Measurements from ENCODE around the gene STK35.

The STK35 gene

DNA sequence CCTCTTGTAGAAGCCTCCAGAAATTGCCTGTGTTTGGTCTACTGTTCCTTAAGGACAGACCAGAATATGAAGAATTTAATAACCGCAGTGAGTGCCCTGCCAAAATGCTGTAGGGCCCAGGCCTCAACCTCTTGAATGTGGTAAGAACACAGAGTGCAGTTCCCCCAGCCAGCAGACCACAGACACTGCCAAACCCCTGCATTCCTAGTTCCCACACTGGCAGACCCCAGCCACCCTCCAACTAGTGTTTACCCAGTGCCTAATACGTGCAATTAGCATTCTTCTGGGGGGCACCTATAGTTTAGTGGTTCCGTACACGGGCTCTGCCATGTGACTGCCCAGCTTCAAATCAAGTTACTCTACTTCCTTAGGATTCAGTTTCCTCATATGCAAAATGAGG, 51.7 kb downstream of the STK35 start:
- Histone ChIP-seq H3K79me2 (ENCODE audit: insufficient read depth, low read depth) (no peaks in the 10 kb centered on the region), H2AFZ (ENCODE audit: low read depth) (no peak overlapping the region), H3K4me3 (IDR thresholded peaks at IDR 0.05; ENCODE audit: insufficient read depth, low read depth, low read length) (no peak overlapping the region), H3K4me2 (no peak overlapping the region), H4K20me1 (ENCODE audit: insufficient read depth) (no peaks in the 10 kb centered on the region), H3K27me3 (ENCODE audit: insufficient read depth, low read depth) (no peaks in the 10 kb centered on the region), H3K9ac (no peak overlapping the region), H3K4me1 (ENCODE audit: low read depth, poor library complexity, severe bottlenecking) (no peaks in the 10 kb centered on the region), H3K27ac (no peak overlapping the region), H3K36me3 (ENCODE audit: insufficient read depth) (no peaks in the 10 kb centered on the region)
- TF ChIP-seq CTCF (conservative IDR thresholded peaks at IDR 0.05; ENCODE audit: low read depth, low read length) = no peak

- Histone ChIP-seq H3K4me1 (ENCODE audit: low read depth, poor library complexity, severe bottlenecking) (no peaks in the 10 kb centered on the region), H3K27ac (no peak overlapping the region), H2AFZ (ENCODE audit: low read depth) (no peak overlapping the region), H3K9ac (no peak overlapping the region), H3K79me2 (ENCODE audit: insufficient read depth, low read depth) (no peaks in the 10 kb centered on the region), H4K20me1 (ENCODE audit: insufficient read depth) (no peaks in the 10 kb centered on the region), H3K4me2 (no peak overlapping the region), H3K4me3 (IDR thresholded peaks at IDR 0.05; ENCODE audit: insufficient read depth, low read depth, low read length) (no peak overlapping the region), H3K36me3 (ENCODE audit: insufficient read depth) (no peaks in the 10 kb centered on the region), H3K27me3 (ENCODE audit: insufficient read depth, low read depth) (no peaks in the 10 kb centered on the region)
- no peak for TF ChIP-seq CTCF (conservative IDR thresholded peaks at IDR 0.05; ENCODE audit: low read depth, low read length)
These were observed 54.6 kb downstream of the STK35 start for GRCh38 chr20:2156224-2156623.

DNA sequence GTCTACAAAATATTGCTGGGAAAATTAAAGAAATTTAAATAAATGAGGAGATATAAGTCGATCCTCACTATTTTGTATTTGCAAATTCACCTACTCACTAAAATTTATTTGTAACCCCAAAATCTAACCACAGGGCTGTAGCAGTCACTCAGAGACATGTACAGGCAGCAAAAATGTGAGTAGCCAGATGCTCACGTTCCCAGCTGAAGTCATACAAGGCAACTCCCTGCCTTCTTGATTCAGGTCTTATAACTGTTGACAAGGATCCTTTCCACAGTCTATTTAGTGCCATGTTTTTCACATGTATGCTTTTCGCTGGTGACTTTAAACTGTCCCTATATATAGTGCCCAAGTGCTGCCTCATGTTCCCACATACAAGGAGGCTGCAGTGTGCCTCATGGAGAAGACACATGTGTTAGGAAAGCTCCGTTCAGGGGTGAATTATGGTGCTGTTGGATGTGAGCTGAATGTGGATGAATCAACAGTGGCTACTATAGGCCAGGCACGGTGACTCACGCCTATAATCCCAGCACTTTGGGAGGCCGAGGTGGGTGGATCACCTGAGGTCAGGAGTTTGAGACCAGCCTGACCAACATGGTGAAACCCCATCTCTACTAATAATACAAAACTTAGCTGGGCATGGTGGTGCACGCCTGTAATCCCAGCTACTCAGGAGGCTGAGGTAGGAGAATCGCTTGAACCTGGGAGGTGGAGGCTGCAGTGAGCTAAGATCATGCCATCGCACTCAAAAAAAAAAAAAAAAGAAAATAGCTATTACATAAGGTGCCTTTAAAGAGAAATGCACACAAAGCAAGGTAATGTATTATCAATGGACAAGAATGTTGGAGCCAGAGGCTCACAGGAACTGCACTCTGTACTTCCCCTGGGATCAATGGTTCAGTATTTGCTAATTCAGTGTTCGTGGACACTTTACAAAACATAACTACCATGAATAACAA, 55.3 kb downstream of the STK35 start:
- Histone ChIP-seq H2AFZ (ENCODE audit: low read depth) (no peak overlapping the region), H3K4me2 (no peak overlapping the region), H3K27ac (no peak overlapping the region)

GRCh38 chr20:2162125-2162822, 60.6 kb downstream of the STK35 start:
- H3K27ac ChIP-seq = no peak overlapping the region
- H4K20me1 ChIP-seq (ENCODE audit: insufficient read depth) = no peaks in the 10 kb centered on the region
- H3K79me2 ChIP-seq (ENCODE audit: insufficient read depth, low read depth) = no peaks in the 10 kb centered on the region
- H3K4me2 ChIP-seq = no peak overlapping the region
- no peaks in the 10 kb centered on the region for H3K4me1 ChIP-seq (ENCODE audit: low read depth, poor library complexity, severe bottlenecking)
- H3K36me3 ChIP-seq (ENCODE audit: insufficient read depth) = no peaks in the 10 kb centered on the region
- no peak overlapping the region for H2AFZ ChIP-seq (ENCODE audit: low read depth)
- no peak overlapping the region for H3K4me3 ChIP-seq (IDR thresholded peaks at IDR 0.05; ENCODE audit: insufficient read depth, low read depth, low read length)
- H3K27me3 ChIP-seq (ENCODE audit: insufficient read depth, low read depth) = no peaks in the 10 kb centered on the region
- no peak for TF ChIP-seq CTCF (conservative IDR thresholded peaks at IDR 0.05; ENCODE audit: low read depth, low read length)
- no peak overlapping the region for H3K9ac ChIP-seq

More for the DNA sequence above, 55.3 kb downstream of the STK35 start:
- H3K4me1 ChIP-seq (ENCODE audit: low read depth, poor library complexity, severe bottlenecking) = no peaks in the 10 kb centered on the region
- H3K27me3 ChIP-seq (ENCODE audit: insufficient read depth, low read depth) = no peaks in the 10 kb centered on the region
- no peaks in the 10 kb centered on the region for H3K79me2 ChIP-seq (ENCODE audit: insufficient read depth, low read depth)
- no peak overlapping the region for H3K9ac ChIP-seq
- no peaks in the 10 kb centered on the region for H3K36me3 ChIP-seq (ENCODE audit: insufficient read depth)
- H3K4me3 ChIP-seq (IDR thresholded peaks at IDR 0.05; ENCODE audit: insufficient read depth, low read depth, low read length) = no peak overlapping the region
- no peak for TF ChIP-seq CTCF (conservative IDR thresholded peaks at IDR 0.05; ENCODE audit: low read depth, low read length)
- no peaks in the 10 kb centered on the region for H4K20me1 ChIP-seq (ENCODE audit: insufficient read depth)

All from KMS-11 (cell line).